ENCODE results near the gene ACSS2. TPM values are rescaled to one million over a fixed set of nuclear protein-coding genes. Genes with fewer than 3 reads are reported as not detected.

Gene ACSS2
- polyA plus RNA-seq, 2 of the 4 experiments (the other 2 are of a cell fraction): 22.1 to 24.1 TPM

- Histone ChIP-seq H3K27ac (0 out of 6 replicates have a peak overlapping the region, but pooled peaks of 1 of the 2 experiments have one; percentile 13), H3K4me3 (no peak overlapping the region), H3K9me3 (no peaks in the 10 kb centered on the region), H3K4me2 (no peak overlapping the region), H3K4me1 (peaks cover 10% of the 10 kb centered on the region; the same call in 2 of the 3 replicates)
- WGBS (ENCODE audit: missing lambda C conversion rate): 91% methylated on average over 7 of the region's 7 CpGs
- TF ChIP-seq RFX5 (IDR thresholded peaks at IDR 0.05) (no peak), ZFP36 (IDR thresholded peaks at IDR 0.05; ENCODE audit: borderline replicate concordance, partially characterized antibody) (no peak), RNF2 (IDR thresholded peaks at IDR 0.05; ENCODE audit: borderline replicate concordance, low read depth) (no peak), POLR2AphosphoS2 (conservative IDR thresholded peaks at IDR 0.05; ENCODE audit: low read length) (no peak), TP53 (CRISPR knock-in tag; IDR thresholded peaks at IDR 0.05) (no peak), POLR2A (IDR thresholded peaks at IDR 0.05; ENCODE audit: low read length) (no peak), HOXA7 (CRISPR knock-in tag; IDR thresholded peaks at IDR 0.05) (no peak), HDAC2 (IDR thresholded peaks at IDR 0.05) (no peak), HMGXB4 (CRISPR knock-in tag; IDR thresholded peaks at IDR 0.05; ENCODE audit: borderline replicate concordance) (no peak), NR3C1 (IDR thresholded peaks at IDR 0.05) (no peak)
- TF ChIP-seq, protein P1, sequence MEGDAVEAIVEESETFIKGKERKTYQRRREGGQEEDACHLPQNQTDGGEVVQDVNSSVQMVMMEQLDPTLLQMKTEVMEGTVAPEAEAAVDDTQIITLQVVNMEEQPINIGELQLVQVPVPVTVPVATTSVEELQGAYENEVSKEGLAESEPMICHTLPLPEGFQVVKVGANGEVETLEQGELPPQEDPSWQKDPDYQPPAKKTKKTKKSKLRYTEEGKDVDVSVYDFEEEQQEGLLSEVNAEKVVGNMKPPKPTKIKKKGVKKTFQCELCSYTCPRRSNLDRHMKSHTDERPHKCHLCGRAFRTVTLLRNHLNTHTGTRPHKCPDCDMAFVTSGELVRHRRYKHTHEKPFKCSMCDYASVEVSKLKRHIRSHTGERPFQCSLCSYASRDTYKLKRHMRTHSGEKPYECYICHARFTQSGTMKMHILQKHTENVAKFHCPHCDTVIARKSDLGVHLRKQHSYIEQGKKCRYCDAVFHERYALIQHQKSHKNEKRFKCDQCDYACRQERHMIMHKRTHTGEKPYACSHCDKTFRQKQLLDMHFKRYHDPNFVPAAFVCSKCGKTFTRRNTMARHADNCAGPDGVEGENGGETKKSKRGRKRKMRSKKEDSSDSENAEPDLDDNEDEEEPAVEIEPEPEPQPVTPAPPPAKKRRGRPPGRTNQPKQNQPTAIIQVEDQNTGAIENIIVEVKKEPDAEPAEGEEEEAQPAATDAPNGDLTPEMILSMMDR (IDR thresholded peaks at IDR 0.05): no peak
- TF ChIP-seq, protein P2, sequence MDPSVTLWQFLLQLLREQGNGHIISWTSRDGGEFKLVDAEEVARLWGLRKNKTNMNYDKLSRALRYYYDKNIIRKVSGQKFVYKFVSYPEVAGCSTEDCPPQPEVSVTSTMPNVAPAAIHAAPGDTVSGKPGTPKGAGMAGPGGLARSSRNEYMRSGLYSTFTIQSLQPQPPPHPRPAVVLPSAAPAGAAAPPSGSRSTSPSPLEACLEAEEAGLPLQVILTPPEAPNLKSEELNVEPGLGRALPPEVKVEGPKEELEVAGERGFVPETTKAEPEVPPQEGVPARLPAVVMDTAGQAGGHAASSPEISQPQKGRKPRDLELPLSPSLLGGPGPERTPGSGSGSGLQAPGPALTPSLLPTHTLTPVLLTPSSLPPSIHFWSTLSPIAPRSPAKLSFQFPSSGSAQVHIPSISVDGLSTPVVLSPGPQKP (IDR thresholded peaks at IDR 0.05; ENCODE audit: low read depth, low read length): no peak
- POLR2A ChIA-PET: interaction anchor here (0.8 to 1.0 kb wide), 2 partner anchors 10 to 69 kb away, joined by 3 read pairs; partner anchors contain the start of genes ACSS2 and MYH7B
- DNase-seq (ENCODE audit: low read depth in 1 of 2, low spot score in 1 of 2): no peak
- ATAC-seq: no peak
- no peak for FAIRE-seq
- CTCF ChIA-PET: interaction anchor here (0.5 to 8.8 kb wide), 8 partner anchors 11 to 138 kb away, joined by 3 to 56 read pairs (median 4); partner anchors contain the start of genes ACSS2, GGT7, GSS and MYH7B
These were observed 69.1 kb downstream of the ACSS2 start for GRCh38 chr20:34945315-34946077.

GRCh38 chr20:34946661-34947060, 70.2 kb downstream of the ACSS2 start:
- FAIRE-seq: no peak
- Histone ChIP-seq H3K9me3 (no peaks in the 10 kb centered on the region), H3K4me1 (peaks cover 10% of the 10 kb centered on the region; the same call in 2 of the 3 replicates), H3K4me2 (no peak overlapping the region), H3K27ac (no peak overlapping the region), H3K4me3 (no peak overlapping the region)
- WGBS (ENCODE audit: missing lambda C conversion rate): 90% methylated on average over 3 of the region's 3 CpGs
- POLR2A ChIA-PET: no interaction called here
- CTCF ChIA-PET: interaction anchor here (1.3 to 4.1 kb wide), 3 partner anchors 10 to 72 kb away, joined by 4 to 19 read pairs (median 13); partner anchors contain the start of genes GSS and MYH7B
- TF ChIP-seq PBX3 (IDR thresholded peaks at IDR 0.05): no peak
- TF ChIP-seq JUN (IDR thresholded peaks at IDR 0.05): no peak
- no peak for TF ChIP-seq FOXS1 (CRISPR knock-in tag; IDR thresholded peaks at IDR 0.05)
- no peak for TF ChIP-seq PHF8 (IDR thresholded peaks at IDR 0.05; ENCODE audit: borderline replicate concordance, low read depth)
- no peak for TF ChIP-seq ZNF302 (CRISPR knock-in tag; IDR thresholded peaks at IDR 0.05)
- no peak for TF ChIP-seq HOXB5 (CRISPR knock-in tag; IDR thresholded peaks at IDR 0.05)
- TF ChIP-seq USF2 (IDR thresholded peaks at IDR 0.05): no peak
- no peak for TF ChIP-seq SMC3 (IDR thresholded peaks at IDR 0.05)
- TF ChIP-seq ZFP36 (IDR thresholded peaks at IDR 0.05; ENCODE audit: borderline replicate concordance, partially characterized antibody): no peak
- TF ChIP-seq CEBPB (IDR thresholded peaks at IDR 0.05): no peak
- TF ChIP-seq EP300 (IDR thresholded peaks at IDR 0.05): no peak
- no peak for DNase-seq (ENCODE audit: low read depth in 1 of 2, low spot score in 1 of 2)
- ATAC-seq: no peak
